Fibroblast of pulmonary artery (primary cell): ENCODE data around the gene TGFBR3.
A peak's percentile ranks its signal among the peaks of the same experiment; 100 is the strongest.

ENCODE experiments used
- DNase-seq: peaks from one replicate; pipeline ENCODE4 v3.0.0-alpha.2; 2010; ENCODE audit warnings: low read depth
- H3K4me3 ChIP-seq: replicated peaks from 2 replicates; pipeline ENCODE4 v1.5.1; 2011; ENCODE audit warnings: low read depth, mild to moderate bottlenecking, control low read depth, low read length, moderate library complexity
- TF ChIP-seq, protein P1 (sequence below): IDR thresholded peaks from 2 replicates; pipeline ENCODE4 v1.5.1; 2011; ENCODE audit warnings: mild to moderate bottlenecking, control low read depth, low read length, inconsistent platforms; ENCODE audit errors: missing control alignments

TGFBR3 gene

DNA sequence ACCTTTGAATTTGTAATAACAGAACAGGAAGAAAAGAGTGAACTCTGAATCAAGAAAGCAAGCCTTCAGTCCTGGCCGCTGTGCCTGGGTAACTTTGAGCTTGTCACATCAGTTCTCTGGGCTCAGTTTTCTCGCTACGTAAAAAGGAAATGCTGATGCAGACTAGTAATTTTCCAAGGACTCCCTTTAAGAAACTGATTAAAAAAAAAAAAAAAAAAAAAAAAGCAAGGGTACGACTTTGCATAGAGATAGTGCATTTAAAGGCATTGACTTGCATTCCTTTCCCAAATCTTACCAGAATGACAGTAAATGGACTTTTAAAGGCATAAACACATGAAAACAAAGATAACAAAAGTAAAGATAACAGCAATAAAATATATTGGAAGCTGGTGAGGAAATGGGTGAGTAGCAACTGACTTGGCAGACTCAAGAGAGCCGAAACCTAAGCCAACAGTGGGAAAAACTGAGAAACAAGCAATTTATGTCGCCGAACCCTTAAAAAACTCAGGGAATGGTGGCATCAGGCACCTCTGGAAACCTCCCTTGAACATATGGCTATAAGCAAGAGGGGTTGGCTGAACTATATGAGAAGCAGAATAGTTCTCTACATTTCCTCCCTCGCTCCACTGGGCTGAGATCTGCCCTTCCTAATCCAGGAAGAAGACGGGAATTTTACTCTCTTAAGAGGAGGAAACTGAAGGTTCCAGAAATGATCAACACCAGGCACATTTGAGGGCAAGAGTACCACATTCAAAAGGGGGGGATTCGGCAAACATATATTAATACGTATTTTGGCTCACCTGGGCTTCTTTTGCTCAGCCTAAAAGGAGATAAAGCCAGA lies 196.1 kb downstream of the TGFBR3 start:
- no peak overlapping the region for H3K4me3 ChIP-seq
- DNase-seq: peak; percentile 79
- TF ChIP-seq, protein P1, sequence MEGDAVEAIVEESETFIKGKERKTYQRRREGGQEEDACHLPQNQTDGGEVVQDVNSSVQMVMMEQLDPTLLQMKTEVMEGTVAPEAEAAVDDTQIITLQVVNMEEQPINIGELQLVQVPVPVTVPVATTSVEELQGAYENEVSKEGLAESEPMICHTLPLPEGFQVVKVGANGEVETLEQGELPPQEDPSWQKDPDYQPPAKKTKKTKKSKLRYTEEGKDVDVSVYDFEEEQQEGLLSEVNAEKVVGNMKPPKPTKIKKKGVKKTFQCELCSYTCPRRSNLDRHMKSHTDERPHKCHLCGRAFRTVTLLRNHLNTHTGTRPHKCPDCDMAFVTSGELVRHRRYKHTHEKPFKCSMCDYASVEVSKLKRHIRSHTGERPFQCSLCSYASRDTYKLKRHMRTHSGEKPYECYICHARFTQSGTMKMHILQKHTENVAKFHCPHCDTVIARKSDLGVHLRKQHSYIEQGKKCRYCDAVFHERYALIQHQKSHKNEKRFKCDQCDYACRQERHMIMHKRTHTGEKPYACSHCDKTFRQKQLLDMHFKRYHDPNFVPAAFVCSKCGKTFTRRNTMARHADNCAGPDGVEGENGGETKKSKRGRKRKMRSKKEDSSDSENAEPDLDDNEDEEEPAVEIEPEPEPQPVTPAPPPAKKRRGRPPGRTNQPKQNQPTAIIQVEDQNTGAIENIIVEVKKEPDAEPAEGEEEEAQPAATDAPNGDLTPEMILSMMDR: no peak

DNA sequence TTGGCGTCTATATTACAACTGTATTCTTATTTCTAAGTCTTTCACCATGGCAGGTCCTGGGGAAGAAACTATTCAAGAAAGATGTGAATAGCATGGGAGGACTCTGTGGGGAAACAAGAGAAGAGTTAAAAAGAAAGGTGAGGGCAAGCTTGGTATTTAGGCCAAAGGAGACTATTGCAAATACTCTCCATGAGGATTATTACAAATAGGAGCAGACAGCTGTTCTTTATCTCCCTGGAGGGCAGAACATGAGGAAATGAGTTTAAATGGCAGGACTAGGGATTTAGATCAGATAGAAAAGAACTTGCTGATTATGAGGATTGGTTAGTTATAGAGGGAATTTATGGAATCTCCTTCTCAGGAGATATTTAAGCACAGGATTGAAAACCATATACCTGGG lies 198.5 kb downstream of the TGFBR3 start:
- TF ChIP-seq, protein P1: no peak
- no peak for DNase-seq
- no peak overlapping the region for H3K4me3 ChIP-seq

DNA sequence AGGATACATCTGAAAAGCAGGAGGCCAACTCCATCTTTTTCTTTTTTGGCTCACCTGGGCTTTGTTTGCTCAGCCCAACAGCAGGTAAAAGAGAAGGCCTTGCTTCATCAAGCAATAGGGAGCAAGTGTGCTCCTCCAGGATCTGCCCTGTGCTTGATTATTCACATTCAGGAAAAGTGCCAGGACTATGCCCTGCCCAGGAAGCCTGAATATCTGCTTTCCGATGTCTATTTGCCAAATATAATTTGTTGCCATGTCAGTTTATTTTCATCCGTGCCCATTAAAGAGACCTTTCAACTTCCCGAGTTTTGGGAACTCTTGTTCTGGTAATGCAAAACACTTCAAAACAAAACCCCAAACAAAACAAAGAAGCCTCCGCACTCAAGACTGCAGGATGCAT lies 200.0 kb downstream of the TGFBR3 start:
- TF ChIP-seq, protein P1: no peak
- H3K4me3 ChIP-seq: no peak overlapping the region
- no peak for DNase-seq

DNA sequence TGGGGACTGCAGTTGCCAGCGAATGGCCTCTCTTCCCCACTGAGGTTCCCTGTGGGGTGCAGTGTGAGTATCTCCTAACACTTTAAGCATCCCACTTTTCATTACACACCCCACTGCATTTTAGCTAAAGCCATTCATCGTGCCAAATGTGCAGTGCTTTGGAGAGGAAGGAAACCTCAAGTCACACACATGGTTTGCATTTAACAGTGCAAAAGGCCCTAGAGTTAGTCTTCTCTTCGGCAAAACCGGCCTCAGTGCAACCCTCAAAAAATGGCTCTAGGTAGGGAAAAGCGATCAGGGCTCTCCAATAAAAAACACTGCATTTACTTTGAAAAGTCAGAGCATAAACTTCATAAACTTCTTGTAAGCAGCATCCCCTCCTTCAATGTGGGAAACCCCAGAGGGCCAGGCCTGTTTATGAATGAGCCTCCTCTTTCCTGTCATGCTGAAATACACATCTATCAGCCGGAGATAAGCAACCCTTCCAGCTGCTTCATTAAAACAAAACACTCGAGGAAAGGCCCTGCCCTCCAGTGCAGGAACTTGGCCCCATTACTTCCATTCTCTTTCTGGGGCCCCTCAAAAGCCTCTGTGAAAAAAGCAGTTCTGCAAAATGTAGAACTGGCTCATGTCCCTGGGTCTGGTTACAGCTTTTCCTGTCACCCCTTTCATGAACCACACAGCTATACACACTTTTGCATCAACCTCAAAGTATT lies 201.3 kb downstream of the TGFBR3 start:
- H3K4me3 ChIP-seq: no peak overlapping the region
- DNase-seq: peak; percentile 48
- TF ChIP-seq, protein P1: no peak

DNA sequence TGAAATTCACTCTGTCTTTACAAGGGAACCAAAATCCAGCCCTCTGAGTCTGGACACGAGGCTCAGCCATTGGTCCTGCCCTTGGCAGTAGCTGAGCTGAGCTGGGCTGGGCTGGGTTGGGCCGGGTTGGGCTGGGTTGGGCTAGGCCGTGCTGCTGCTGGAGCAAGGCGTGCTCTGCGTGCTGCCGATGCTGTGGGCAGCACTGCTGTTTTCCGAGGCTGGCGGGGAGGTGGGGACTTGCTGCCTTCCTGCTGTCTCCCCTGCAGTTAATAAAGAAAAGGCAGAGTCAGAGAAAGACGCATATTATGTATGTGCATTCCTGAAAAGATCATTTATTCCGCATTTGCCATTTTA lies 202.4 kb downstream of the TGFBR3 start:
- TF ChIP-seq, protein P1: no peak
- no peak overlapping the region for H3K4me3 ChIP-seq

DNA sequence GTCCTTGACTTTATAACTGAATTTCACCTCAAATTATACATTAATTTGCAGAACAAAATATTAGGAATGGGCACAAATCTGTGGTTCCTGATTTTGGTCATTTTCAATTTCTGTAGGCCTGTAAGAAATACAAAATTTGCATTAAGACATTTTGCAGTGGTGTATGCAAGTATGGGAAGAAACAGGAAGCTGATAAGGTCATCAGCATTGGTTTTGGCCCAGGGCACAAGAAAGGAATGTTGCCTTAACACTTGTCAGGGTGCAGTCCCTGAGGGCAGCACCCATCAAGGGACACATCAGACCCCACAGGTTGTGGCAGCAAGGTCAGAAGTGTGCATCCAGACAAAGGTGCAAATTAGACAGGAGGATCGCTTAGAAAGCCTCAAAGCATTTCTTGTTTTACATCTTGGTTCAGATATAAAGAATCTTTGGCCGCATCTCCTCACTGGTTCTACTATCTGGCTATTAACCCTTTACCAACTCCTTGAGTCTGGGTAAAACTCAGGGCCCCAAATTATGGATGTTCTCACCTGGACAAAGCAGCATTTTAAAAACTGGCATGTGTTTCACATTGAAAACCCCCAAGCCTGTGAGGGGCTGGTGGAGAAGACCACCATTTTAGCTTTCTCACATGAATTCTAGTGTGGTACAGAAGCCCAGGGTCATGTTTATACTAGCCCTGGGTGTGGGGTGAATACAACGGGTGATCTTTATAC lies 202.9 kb downstream of the TGFBR3 start:
- TF ChIP-seq, protein P1: no peak
- H3K4me3 ChIP-seq: no peak overlapping the region
- no peak for DNase-seq

More for the DNA sequence above, 202.4 kb downstream of the TGFBR3 start:
- DNase-seq: no peak
